ENCODE measurements around the gene FAM174C.
"Not testable (repeated sequence)": the region's sequence is repeated elsewhere in the genome, so short reads cannot be mapped to it uniquely, and the experiment has no call there.

Gene FAM174C

DNA sequence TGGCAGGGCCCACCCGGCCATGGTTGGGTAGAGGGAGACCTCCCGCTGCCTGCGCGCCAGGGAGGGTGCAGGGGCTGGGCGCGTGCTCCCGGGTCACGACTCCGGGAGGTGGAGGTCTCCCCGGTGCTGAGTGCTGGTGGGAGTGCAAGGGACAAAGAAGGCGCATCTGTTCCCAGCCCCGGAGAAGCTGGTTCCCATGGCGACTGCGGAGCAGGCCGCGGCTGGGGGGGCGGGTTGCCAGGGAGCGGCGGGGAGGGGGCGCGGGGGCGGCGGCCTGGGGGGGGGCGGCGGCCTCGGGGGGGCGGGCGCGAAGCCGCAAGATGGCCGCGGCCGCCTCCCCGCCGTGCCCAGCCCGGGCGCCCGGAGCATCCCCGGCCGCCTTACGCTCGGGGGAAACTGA, 38.8 kb upstream of the FAM174C start:
- no peak for DNase-seq
- in situ Hi-C loops (cut with MboI; ENCODE audit: low pct_unique_long_range_greater_than_20kb, low sequenced_read_pairs): no loop called here

DNA sequence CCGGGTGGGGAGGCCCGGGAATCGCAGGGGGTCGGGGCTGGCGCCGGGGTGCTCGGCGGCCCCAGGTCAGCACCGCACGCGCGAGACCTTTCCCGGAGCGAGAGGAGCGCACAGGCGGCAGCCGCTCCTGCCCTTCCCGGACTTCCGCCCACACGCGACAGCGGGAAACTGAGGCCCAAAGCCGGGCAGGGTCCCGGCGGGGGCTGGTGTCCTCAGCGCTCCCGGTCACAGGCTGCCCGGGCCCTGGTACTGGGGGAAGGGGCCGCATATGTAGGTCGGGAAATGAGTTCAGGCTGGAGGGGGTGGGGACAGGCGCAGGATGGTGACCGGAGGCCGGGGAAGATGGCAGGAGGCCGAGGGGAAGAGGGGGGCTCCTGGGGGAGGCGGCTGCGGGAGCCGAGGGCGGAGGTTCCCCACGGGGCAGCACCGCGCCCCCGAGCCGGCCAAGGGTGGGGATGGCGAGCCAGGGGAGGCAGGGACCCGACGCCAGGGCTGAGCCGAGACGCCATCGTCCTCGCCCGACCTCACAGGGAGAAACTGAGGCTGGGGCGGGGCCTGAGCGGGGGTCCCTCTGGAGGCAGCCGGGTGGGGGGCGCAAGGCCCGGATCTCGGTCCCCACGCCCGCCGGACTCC, 38.2 kb upstream of the FAM174C start:
- in situ Hi-C loops (cut with MboI; ENCODE audit: low pct_unique_long_range_greater_than_20kb, low sequenced_read_pairs): no loop called here
- DNase-seq: no peak

DNA sequence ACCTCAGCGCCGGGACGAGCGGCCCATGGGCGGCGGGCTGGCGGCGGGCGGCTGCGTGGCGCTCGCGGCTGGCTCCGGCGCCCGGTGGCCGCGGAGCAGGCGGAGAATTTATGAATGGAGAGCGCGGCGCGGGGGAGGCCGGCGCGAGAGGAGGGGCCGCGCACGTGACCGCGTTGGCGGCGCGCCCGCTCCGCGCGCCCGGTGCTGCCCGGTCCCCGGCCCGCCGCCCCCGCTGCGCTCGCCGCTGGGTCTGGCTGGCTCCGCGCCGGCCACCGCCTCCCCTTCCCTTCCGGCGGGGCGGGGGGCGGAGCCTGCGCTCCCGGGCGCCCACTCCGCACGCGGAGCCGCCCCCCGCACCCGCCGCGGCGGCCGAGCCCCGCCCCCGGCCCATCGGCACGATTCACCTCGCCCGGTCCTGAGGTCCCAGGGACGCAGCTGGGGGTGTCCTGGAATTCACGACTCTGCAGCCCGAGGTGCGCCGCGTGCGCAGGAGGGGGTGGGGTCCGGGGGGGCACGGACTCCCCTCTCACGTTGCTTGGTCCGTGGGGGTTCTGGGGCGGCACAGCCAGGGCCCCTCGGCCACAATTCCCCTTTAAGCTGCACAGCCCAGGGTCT, 37.5 kb upstream of the FAM174C start, which contains the start of gene CBARP:
Gene CBARP (minus strand): TSS at position 252 of the 615 bp plus-strand sequence. CDS start 1,905 bp downstream, outside the sequence.
- no peak for DNase-seq
- in situ Hi-C loops (cut with MboI; ENCODE audit: low pct_unique_long_range_greater_than_20kb, low sequenced_read_pairs): no loop called here

DNA sequence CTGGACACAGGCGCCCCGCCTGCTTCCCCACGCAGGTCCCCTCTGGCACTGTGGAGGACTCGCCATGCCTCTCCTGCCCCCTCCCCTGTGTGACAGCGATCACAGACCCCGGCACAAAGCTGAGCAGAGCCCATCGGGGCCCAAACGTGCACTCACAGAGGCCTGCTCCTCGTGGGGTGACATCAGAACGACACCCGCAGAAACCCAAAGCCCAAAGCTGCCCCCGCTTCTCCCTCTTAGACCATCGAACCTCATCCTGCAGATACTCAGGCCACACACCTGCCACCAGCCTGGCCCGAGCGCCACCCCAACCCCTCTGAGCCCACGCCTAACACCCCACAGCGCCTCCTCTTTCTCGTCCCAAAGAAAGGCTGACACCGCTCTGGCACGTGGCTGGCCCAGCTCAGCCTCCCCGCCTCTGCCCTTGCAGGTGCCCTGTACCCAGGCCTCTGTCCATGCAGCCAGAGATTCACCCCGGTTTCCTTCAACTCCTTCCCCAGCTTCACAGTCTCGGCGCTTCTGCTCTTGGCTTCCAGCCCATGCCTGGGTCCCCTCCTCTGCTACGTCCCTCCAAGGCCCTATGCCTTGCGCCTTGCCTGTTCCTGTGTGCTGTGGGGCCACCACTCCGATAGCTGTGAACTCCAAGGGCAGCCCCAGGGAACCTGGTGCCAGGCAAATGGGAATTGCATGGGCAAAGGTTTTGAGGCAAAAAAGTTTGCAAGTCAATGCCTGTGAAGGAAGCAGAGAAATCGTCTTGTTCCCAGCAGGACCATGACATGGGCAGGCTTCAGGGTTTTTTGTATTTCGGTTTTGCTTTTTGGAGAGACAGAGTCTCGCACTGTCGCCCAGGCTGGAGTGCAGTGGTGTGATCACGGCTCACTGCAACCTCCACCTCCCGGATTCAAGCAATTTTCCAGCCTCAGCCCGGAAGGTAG, 36.7 kb upstream of the FAM174C start:
- DNase-seq: no peak
- in situ Hi-C loops (cut with MboI; ENCODE audit: low pct_unique_long_range_greater_than_20kb, low sequenced_read_pairs): no loop called here

DNA sequence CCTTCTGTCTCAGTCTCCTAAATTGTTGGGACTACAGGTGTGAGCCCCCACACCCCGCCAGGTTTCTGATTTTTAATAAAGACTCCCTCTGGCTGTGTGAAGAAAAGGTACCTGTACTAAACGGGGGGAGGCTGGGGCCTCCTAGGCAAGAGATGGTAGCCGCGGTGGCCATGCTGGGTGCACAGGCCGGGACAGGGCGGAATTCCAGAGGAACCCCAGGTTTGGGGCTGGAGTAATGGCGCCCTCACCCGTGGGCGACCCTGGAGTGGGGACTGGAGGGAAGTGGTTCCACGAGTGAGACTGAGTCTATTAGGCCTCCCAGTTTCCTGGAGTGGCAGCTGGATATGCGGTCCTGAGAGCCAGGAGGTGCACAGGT, 35.9 kb upstream of the FAM174C start:
- in situ Hi-C loops (cut with MboI; ENCODE audit: low pct_unique_long_range_greater_than_20kb, low sequenced_read_pairs): no loop called here
- DNase-seq: no peak

DNA sequence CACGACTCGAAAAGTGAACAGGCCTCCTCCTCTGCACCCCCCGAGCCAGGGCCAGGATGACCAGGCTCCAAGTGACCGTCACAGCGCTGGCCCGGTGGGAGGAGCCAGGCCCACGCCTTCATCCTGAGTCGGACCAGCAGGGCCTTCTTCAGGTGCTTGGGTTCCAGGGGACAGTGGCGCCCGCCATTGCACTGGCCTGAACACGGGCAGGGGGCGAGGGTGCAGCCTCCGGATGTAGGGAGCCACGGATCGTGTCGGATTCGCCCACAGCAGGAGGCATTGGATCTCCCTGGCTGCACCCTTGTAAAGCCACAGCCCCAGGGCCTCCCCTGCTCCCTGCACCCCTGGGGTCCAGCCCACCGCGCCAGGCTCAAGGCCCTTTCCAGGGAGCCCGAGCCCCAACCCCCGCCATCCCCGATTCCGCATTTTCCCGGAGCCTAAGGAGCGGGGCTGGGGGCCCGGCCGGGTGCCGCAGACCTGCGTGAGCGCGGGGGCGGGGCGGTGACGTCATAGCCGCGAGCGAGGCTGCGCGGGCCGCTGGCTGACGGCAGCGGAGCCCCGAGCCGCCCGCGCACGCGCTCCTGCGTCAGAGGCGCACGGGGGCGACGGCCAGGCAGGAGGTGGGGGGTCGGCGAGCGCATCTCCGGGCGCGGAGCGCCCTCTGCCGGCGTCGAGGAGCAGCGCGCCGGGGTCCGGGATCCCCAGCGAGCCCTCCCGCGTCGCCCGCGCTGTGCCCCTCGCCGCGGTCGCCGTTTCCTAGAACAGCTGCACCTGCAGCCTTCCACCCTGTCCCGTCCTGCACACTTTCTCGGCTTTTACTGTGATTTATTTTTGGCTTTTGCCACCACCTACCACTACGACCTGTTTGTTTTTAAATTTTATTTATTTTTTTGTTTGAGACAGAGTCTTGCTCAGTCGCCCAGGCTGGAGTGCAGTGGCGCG, 35.3 kb upstream of the FAM174C start:
- in situ Hi-C loops (cut with MboI; ENCODE audit: low pct_unique_long_range_greater_than_20kb, low sequenced_read_pairs): no loop called here
- peak; percentile 93 for DNase-seq

DNA sequence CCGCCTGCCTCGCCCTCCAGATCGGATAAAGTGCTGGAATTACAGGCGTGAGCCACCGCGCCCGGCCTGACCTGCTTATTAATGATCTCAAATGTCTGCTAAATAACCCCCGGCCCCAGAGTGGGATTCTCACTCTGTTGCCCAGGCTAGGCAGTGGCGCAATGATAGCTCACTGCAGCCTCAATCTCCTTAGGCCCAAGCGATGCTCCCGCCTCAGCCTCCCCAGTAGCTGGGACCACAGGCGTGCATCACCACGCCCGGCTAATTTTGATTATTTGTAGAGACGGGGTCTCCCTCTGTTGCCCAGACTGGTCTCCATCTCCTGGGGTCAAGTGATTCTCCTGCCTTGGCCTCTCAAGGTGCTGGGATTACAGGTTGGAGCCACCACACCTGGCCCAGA, 34.4 kb upstream of the FAM174C start:
- in situ Hi-C loops (cut with MboI; ENCODE audit: low pct_unique_long_range_greater_than_20kb, low sequenced_read_pairs): no loop called here
- no peak for DNase-seq

DNA sequence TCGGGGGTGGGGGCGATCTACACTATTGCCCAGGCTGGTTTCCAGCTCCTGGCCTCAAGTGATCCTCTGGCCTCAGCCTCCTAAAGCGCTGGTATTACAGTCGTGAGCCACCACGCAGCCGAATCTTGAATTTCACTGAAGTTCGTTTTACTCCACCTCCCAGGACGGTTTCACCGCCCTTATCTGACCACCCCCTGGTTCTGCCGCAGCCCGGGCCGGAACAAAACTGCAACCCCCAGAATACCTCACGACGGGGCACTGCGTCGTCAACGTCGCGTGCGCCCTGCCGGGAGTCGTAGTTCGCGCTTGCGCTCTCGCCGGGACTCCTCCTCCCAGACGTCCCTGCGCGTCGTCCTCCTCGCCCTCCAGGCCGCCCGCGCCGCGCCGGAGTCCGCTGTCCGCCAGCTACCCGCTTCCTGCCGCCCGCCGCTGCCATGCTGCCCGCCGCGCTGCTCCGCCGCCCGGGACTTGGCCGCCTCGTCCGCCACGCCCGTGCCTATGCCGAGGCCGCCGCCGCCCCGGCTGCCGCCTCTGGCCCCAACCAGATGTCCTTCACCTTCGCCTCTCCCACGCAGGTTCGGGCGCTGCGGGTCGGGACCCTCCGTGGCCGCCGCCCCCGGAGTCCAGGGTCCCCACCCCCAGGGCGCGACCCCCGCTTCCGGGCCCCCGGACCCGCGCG, 33.8 kb upstream of the FAM174C start, which contains the start of gene ATP5F1D:
Gene ATP5F1D (plus strand): TSS at position 335 of the 679 bp plus-strand sequence. CDS start 100 bp downstream, at position 435.
- in situ Hi-C loops (cut with MboI; ENCODE audit: low pct_unique_long_range_greater_than_20kb, low sequenced_read_pairs): no loop called here
- peak; percentile 93 for DNase-seq

DNA sequence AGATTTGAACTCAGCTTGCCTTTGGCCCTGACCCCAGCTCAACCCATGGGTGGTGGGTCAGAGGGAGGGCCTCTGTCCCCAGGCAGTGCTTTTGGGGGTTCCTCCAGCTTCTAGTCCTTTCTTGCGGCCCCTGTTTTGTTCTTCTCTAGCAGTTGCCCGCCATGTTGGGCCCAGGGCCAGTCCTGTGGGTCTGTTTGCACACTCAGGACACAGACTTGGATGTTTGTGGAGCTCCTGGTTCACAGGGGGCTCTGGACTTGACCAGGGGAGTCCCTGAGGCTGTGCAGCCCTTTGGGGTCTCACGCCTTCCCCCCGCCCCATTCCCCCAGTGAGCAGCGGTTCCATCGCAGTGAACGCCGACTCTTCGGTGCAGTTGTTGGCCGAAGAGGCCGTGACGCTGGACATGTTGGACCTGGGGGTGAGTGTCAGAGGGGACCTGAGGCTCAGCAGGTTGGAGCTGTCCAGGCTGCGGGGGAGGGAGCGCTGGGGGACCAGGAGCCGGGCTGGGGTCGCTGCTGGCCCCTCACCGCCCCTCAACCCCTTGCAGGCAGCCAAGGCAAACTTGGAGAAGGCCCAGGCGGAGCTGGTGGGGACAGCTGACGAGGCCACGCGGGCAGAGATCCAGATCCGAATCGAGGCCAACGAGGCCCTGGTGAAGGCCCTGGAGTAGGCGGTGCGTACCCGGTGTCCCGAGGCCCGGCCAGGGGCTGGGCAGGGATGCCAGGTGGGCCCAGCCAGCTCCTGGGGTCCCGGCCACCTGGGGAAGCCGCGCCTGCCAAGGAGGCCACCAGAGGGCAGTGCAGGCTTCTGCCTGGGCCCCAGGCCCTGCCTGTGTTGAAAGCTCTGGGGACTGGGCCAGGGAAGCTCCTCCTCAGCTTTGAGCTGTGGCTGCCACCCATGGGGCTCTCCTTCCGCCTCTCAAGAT, 31.3 kb upstream of the FAM174C start:
- in situ Hi-C loops (cut with MboI; ENCODE audit: low pct_unique_long_range_greater_than_20kb, low sequenced_read_pairs): no loop called here
- DNase-seq: peak; percentile 81

DNA sequence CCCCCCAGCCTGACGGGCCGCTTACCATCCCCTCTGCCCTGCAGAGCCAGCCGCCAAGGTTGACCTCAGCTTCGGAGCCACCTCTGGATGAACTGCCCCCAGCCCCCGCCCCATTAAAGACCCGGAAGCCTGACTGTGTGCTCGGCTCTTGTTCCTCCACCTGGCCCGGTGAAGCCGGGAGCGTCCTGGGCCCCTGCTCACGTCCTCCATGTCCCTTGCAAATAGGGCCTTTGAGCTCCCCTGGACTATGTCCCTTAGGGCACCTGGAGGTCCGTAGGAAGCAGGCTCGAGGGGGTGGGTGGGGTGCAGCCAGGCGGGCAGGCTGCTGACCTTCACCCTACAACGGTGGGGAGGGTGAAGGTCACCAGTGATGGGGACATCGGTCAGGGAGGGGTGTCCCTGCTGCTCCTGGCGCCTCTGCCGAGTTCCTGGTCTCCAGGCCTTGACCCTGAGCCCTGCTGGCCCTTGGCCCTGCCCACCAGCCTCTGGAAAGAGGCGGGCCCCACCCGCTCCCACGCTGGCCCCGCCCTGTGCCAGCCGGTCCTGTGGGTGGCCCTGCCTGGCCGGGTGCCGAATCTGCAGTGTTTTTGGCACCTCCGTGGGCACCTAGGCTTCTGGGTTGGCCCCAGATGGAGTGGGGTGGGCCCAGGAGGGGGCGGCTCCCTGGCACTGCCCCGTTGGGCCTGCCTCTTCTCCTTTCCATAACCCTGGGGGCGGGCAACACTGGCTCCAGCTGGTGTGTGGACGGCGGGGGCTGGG, 30.5 kb upstream of the FAM174C start:
- in situ Hi-C loops (cut with MboI; ENCODE audit: low pct_unique_long_range_greater_than_20kb, low sequenced_read_pairs): no loop called here
- DNase-seq: no peak

DNA sequence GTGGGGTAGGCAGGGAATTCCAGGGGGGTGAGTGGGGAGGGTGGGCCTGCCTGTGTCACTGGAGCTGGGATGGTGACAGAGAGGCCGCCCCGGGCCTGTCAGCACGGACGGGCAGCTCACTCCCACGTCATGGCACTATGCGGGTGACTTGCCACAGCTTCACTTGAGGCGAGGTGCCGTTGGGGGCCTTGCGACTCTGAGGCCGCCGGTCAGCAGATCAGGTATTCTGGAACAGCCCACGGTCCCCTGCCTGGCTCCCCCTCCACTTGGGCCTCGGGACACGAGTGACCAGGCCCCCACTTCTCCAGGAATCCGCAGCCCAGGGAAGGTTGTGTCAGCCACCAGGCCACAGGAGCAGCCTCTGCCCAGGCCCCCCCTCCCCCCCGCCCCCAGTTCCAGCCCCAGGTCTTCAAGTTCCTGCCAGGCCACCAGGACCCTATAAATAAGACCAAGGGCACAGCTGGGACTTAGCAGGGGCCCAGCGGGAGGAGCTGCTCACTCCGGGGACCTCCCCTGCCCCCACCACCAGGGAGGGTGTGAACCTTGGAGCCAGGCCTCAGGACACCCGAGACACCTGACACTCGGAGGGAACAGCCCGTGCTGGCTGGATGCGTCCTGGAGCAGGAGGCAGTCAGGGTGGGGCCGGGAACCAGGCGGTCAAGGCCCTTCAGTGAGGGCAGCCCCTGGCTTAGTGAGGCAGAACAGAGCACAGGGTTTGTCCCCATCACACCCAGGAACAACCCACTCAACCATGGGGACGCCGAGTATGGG, 29.7 kb upstream of the FAM174C start:
- in situ Hi-C loops (cut with MboI; ENCODE audit: low pct_unique_long_range_greater_than_20kb, low sequenced_read_pairs): no loop called here
- DNase-seq: no peak

DNA sequence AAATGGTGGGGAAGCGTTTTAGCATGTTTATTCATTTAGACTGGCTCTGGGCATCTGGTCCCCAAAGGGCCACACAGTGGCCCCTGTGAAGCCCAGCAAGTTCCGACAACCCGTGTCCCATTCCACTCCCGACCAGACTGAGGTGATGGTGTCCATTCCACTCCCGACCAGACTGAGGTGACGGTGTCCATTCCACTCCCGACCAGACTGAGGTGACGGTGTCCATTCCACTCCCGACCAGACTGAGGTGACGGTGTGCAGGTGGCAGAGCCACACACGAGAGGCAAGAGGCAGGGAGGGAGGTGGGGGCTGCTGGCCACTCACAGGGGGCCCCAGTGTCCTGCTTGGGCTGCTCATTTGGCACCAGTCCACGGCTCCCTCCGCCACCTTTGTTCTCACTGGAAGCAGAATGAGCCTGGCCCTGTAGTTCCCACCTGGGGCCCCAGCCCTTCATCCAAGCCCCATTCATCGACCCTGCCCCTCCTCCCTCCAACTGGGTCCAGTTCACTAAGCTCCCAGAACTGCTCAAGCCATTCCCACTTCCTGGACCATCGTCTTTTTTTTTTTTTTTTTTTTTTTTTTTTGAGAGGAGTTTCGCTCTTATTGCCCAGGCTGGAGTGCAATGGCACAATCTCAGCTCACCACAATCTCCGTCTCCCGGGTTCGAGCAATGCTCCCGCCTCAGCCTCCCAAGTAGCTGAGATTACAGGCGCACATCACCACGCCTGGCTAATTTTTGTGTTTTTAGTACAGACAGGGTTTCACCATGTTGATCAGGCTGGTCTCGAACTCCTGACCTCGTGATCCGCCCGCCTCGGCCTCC, 28.9 kb upstream of the FAM174C start:
- in situ Hi-C loops (cut with MboI; ENCODE audit: low pct_unique_long_range_greater_than_20kb, low sequenced_read_pairs); DNase-seq: not testable (repeated sequence)

DNA sequence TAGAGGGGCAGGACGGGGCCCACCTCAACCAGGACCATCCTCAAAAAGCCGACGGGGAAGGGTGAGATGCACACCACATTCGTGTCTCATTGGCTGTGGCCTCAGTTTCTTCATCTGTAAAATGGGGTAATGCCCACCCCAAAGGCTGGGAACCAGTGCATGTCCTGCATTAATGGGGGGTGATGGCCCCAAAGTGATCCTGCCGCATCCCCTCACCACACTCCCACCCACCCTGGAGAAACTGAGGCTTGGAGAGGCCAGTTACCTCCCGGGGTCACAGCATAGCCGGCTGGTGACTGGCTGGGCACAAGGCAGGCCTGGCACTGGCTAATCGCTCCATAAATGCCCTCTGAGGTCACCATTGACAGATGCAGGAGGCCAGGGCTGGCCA, 27.6 kb upstream of the FAM174C start:
- no peak for DNase-seq
- in situ Hi-C loops (cut with MboI; ENCODE audit: low pct_unique_long_range_greater_than_20kb, low sequenced_read_pairs): no loop called here

DNA sequence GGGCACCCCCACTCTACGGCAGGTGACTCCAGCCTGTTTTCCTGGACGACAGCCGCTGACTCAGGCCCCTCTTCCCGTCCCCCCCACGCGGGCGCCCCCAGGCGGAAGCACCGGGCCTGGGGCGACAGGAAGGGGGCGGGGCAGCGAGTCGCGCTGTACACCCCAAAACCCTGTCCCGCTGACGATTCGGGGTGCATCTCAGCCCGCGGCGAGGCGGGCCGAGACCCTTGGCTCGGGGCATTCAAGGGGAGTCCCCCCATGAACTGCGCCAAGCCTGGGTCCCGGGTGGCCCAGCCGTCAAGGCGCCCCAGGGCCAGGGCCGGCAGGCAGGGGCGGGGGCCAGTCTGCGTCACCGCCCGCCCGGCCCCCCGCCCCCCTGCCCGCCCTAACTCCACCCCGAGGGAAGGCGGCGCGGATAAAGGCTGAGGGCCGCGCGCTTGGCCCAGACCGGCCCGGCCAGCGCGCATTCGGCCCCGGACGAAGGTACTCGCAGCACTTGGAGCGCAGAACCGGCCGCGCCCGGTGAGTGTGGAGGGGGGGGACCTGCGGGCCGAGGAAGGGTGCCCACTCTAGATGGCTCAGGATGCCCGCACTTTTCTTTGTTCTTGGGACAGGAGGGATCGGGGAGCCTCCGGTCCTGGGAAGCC, 27.1 kb upstream of the FAM174C start, which contains the start of gene MIDN:
Gene MIDN (plus strand): TSS at position 445 of the 647 bp plus-strand sequence. CDS start 1,714 bp downstream, outside the sequence.
- peak; percentile 41 for DNase-seq
- in situ Hi-C loops (cut with MboI; ENCODE audit: low pct_unique_long_range_greater_than_20kb, low sequenced_read_pairs): no loop called here

Data from KBM-7 (cell line).